Gastroesophageal sphincter (tissue), 3 donors: ENCODE measurements around the gene PTCRA.

Experiments
- EP300 ChIP-seq: sonication (generic); formaldehyde crosslinking; IDR thresholded peaks from one replicate; pipeline ENCODE4 v1.6.1; 2017; ENCODE audit warnings: antibody characterized with exemption, mild to moderate bottlenecking
- POLR2A ChIP-seq, 2 donors: fragments of 450-650 bp; IDR thresholded peaks; one replicate each; pipeline ENCODE4 v1.6.1; 2017; ENCODE audit warnings: antibody characterized with exemption in 2 of 2, mild to moderate bottlenecking in 2 of 2, moderate library complexity in 1 of 2
- POLR2AphosphoS5 ChIP-seq: sonication (generic); formaldehyde crosslinking; IDR thresholded peaks from one replicate; pipeline ENCODE4 v1.6.1; 2017; ENCODE audit warnings: antibody characterized with exemption
- TF ChIP-seq, protein P1 (sequence below), 4 experiments: fragments of 200-600 bp in 2 of 4; fragments of 450-650 bp in 2 of 4; sonication (generic) in 1 of 4; IDR thresholded peaks; one replicate each; pipeline ENCODE4 v1.5.1; 2017 to 2019; ENCODE audit warnings: antibody characterized with exemption in 4 of 4, mild to moderate bottlenecking in 2 of 4, moderate library complexity in 2 of 4

- TF ChIP-seq, protein P1, sequence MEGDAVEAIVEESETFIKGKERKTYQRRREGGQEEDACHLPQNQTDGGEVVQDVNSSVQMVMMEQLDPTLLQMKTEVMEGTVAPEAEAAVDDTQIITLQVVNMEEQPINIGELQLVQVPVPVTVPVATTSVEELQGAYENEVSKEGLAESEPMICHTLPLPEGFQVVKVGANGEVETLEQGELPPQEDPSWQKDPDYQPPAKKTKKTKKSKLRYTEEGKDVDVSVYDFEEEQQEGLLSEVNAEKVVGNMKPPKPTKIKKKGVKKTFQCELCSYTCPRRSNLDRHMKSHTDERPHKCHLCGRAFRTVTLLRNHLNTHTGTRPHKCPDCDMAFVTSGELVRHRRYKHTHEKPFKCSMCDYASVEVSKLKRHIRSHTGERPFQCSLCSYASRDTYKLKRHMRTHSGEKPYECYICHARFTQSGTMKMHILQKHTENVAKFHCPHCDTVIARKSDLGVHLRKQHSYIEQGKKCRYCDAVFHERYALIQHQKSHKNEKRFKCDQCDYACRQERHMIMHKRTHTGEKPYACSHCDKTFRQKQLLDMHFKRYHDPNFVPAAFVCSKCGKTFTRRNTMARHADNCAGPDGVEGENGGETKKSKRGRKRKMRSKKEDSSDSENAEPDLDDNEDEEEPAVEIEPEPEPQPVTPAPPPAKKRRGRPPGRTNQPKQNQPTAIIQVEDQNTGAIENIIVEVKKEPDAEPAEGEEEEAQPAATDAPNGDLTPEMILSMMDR (IDR thresholded peaks at IDR 0.05): peak; percentile 89 to 97 (median 92)
- no peak for TF ChIP-seq POLR2AphosphoS5
- no peak for TF ChIP-seq POLR2A (IDR thresholded peaks at IDR 0.05)
- no peak for TF ChIP-seq EP300
These were observed 14.3 kb upstream of the PTCRA start for GRCh38 chr6:42901538-42901957.
